ENCODE results near the gene XRN2. TPM values are rescaled to one million over a fixed set of nuclear protein-coding genes. Genes with fewer than 3 reads are reported as not detected.
"Not testable (repeated sequence)": the region's sequence is repeated elsewhere in the genome, so short reads cannot be mapped to it uniquely, and the experiment has no call there.

The XRN2 gene
- total RNA-seq, 1 experiment from 2014 or later = 97.8 TPM

DNA sequence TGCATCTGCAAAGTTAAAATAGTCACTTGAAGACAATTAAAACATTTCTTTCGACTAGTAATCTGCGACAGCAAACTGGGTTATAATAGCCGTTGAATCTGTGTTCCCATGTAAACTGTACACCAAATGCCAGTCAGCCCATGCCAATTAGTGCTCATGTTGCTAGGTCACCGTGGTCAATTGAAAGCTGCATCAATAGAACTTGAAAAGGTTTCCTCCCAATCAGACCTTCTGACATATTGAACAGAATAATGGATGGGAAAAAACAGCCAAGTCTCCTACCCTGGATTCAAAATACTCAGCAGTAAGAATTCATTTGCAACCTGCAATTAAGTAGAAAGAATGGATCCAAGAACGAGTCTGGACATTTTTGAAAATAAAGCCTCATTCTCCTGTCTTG lies 83.0 kb downstream of the XRN2 start:
- no peak for DNase-seq (ENCODE audit: extremely low read depth, low read depth)

DNA sequence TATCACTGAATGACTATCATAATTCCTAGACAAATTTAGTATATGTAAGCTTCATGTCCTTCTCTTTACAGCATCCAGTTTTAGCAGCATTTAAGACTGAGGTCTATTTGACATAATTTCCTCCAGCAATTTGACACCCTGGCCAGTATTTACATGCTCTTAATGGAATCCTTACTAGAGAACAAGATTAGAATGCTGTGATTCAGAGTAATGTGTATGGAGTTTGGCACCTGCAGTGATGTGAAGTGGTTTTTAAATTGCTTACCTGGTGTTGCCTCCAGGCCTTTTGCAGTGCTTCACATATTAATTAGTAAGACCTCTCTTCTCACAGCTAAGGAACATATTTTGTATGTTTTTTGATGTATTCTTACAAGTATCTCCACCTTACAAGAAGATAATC lies 84.4 kb downstream of the XRN2 start:
- DNase-seq (ENCODE audit: extremely low read depth, low read depth) = no peak

DNA sequence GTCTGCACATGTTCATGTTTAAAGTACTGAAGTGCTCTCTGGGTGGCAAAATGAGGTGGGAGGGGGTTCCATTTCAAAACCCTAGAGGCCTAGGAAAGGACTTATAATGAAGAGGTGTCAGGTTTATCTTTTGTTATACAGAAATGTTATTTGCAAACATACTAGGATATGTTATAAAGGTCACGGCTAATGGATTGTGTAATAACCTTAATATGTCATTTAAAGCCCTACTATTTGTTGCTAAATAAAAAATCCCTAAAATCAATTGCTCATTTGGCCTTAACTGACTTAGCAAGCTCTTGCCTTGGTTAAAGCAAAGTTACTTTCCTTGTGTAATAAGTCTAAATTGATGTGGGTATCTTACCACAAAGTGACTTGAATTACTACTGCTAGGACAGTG lies 85.4 kb downstream of the XRN2 start:
- DNase-seq (ENCODE audit: extremely low read depth, low read depth) = no peak

DNA sequence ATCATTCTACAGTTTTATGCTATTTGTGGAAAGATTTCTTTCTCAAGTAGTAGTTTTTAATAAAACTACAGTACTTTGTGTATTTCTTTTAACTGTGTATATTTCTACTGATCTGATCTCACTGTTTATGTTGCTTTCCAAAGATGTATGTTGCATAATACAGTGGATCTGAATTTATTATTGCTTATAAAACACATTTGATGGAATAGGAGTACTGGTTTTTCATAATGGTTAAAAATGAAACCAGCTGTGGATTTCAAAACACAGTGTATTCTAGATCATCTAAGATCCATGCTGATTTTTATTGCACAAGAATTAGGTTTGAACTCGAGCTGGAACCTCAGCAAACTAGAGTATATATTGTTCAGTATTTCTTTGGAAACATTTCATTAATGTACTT lies 86.2 kb downstream of the XRN2 start:
- DNase-seq (ENCODE audit: extremely low read depth, low read depth) = no peak

DNA sequence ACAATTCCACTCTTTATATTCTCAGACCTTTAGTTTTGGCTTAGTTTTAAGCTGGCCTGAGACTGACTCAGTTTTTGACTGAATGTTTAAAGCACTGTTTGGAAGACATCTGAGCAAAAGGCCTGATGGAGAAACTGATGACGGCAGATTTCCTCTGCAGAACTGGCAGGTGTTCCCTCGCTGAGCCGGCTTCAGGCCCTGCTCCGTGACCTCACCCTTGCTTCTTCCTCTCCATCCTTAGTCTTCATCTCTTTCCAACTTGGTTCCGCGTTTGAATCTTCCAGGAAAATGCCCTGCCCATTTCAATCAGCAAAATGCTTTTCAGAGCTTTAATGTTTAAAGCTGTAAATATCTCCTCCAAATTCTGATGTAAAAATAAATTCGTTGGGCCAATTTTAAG lies 87.6 kb downstream of the XRN2 start:
- no peak for DNase-seq (ENCODE audit: extremely low read depth, low read depth)

DNA sequence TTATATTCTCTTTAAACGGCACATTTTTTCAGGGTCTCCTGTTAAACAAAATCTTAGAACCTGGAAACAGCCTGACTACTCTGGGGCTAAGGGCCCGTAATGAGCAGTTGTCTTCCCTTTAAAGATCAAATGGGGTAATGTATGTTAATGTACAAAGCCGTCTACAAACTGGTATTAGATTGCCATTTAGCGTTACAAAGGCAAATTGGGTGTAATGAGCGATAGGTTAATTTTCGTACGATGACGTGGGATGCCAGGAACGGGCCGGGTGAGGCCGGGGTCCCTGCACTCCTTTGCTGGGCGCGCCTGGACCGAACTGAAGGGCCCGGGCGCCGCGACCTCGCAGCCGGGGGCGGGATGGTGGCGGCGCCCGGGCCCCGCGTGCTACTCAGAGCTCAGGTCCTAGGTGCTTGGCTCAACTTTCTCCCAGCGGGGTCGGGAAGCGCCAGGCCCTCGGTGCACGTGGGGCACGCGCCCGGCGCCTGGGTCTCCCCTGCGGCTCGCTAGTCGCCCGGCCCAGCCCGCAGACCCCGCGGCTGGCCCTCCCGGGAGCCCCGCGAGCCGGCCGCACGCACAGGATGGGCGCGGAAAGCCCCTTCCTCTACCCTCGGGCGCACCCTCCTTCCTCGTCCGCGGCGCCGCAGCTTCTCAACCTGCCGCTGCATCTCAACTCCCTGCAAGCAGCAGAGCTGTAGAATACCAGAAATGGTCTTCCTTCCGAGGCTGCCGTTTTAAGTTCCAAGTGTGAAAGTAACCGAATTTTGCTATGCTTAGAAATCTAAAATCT lies 88.2 kb downstream of the XRN2 start:
- DNase-seq (ENCODE audit: extremely low read depth, low read depth) = no peak

DNA sequence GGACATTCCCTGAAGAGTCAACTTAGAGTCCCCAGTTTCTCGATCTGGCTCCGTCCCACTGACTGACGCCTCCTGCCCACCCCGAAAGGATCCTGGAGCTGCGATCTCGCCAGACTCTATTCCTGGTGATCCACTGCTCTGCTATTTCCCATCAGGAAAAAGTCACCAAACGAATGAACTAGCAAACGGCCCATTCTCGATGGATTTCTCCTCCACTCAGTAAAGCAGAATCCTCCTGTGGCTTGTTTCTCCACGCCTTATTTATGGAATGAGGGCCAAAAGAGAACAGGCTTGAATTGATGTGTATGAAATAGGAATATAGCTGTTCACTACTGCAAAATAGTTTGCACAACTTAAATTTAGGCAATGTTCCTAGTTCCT lies 88.8 kb downstream of the XRN2 start:
- no peak for DNase-seq (ENCODE audit: extremely low read depth, low read depth)

DNA sequence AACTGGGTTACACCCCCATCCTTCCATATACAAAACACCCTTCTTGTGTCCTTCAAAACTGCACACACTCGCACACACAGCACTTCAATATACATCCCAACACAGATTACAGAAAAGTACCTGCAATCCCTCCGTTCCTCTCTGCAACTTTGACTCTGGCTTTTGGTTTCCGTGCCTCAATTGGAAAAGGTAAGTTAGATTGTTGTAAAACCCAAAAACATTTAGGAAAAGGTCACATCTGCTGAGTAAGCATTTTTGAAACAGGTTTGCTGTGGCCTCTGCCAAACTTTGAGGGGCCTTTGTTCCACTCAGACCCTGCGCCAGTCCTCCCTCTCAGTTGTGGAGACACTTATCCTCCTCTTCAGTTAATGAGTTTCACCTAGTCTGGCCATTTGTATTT lies 90.0 kb downstream of the XRN2 start:
- DNase-seq (ENCODE audit: extremely low read depth, low read depth) = no peak

DNA sequence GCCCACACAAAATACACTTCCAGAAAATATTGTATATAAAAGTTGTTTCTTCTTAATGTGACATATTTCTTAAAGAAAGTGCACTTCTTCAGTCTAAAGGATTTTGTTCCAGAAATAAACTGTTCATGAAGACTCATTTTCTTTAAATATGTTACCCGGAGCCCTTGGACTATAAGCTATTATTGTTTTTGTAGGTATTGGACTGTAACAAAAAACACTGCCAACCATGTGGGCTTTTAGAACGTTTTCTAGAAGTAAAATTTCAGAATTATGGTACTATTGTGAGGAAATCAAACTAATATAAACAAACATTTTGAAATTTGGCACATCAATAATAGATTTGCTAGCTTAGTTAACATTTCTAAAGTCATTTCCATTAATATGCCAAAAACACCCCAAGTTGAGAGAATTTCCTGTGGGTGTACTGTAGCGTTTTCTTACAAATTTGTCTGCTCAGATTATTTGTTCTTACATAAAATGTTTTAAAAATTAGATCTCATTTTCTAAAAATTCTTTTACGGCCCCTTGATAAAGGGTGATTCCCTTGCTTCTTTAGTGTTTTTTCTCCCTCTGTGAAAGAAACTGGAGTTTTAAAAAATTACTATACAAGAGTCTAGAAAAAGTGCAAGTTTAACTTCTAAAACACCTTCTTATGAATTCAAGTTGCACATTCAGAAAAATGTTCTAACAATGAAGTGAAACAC lies 90.8 kb downstream of the XRN2 start:
- DNase-seq (ENCODE audit: extremely low read depth, low read depth) = no peak

DNA sequence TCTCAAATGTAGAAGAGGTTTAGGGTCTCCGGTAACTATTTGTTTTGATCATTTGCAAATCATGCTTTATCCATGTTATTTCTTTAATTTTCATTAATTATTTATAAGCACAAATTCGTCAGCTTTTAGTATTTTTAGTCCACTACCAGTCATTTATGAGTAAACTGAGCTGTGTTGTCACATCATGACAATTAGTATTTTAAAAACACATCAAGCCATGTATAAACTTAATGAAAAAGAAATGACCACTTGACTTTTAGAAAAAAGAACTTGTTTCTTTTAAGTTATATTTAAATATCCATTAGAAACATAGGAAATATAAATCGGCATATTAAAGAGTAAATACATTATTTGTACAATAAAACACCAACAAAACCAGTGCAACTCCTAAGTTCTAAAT lies 91.4 kb downstream of the XRN2 start:
- DNase-seq (ENCODE audit: extremely low read depth, low read depth) = no peak

DNA sequence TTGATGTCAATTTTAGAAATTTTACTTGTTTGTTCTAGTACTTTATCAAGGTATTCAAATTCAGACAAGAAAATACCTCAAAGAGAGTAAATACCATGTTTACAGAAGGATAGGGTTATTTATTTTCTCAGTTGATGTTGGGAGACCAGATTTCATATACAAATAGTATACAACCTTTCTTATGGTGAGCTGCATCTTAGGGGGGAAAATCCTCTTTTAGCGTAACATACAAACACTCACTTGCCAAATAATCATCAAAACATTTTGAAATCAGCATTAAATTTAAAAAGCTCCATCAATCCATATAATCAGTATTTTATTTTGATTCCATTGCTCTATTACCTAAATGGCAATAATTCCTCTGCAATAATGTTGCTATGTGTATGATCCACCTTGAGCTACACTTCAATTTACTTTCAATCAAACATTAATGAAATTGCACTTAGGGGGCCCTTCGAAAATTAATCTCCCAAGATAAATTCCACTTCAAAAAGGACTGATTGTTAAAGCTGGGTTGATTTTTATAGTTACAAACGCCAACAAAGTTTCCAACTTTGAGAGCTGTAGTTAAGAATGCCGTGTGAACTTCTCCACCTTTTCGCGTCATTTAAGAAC lies 92.0 kb downstream of the XRN2 start:
- DNase-seq (ENCODE audit: extremely low read depth, low read depth) = no peak

DNA sequence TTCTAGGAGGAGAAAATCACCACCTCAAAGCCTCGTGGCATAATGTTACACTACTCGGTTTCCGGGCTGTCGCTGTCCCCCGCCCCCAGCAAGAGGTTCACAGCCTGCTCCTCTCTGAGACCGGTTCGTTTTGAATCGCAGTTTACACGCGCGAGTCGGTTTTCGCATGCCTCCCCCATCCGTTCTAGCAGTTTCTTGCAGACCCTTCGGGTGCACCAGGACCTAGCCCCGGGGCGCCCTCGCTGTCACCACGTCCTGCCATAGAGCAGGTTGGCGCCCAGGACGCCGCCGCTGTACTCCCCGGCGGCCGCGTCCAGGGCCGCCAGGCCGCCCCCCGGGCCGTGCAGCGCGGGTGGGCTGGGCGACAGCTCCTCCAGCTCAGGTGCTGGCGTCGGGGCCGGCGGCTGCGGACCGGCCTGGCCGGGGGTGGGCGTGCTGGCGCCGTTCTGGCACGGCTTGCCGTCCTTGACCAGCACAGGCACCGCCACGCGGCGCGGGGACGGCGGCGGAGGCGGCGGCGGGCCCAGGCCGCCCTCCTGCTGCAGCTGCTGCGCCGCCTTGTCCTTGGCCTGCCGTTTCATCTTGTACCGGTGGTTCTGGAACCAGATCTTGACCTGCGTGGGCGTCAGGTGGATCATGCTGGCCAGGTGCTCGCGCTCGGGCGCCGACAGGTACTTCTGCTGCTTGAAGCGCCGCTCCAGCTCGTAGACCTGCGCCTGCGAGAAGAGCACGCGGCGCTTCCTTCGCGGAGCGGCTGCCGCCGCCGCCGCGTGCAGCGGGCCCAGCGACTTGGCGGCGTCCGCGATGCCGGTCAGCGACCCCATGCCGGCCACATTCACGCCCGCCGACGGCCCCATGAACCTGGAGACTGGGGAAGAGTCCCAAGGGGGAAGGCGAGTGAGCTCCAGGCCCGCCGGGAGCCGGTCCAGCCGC lies 92.8 kb downstream of the XRN2 start:
- DNase-seq (ENCODE audit: extremely low read depth, low read depth) = no peak

DNA sequence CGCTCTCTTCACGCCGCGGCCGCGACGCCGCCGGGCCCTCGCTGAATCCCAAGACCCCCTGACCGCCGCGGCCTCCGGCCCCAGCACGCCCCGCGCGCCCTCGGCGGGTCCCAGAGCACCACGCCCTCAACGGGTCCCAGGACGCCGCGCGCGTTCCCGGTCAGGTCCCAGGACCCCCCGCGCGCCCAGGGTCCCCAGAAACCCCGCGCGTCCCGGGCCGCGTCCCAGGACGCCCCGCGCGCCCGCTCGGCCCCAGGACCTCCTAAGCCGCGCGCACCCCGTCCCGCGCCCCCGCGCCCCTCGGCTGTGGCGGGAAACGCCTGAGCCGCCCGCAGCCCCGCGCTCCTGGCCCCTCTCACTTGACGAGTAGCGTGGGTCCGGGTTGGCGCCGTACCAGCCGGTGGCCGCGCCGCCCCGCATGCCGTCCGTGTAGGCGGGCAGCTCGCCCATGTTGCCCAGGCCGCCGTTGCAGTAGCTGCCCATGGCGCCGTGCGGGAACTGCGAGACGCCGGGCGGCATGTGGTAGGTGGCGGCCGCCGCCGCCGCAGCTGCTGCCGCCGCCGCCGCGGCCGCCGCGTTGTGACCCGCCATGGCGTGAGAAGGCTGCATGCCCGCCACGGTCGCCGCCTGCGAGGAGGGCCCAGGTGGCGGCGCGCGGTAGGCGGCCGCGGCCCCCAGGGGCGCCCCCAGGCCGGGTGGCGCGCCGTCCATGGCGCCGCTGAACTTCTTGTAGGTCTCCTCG lies 93.6 kb downstream of the XRN2 start:
- DNase-seq (ENCODE audit: extremely low read depth, low read depth) = no peak

DNA sequence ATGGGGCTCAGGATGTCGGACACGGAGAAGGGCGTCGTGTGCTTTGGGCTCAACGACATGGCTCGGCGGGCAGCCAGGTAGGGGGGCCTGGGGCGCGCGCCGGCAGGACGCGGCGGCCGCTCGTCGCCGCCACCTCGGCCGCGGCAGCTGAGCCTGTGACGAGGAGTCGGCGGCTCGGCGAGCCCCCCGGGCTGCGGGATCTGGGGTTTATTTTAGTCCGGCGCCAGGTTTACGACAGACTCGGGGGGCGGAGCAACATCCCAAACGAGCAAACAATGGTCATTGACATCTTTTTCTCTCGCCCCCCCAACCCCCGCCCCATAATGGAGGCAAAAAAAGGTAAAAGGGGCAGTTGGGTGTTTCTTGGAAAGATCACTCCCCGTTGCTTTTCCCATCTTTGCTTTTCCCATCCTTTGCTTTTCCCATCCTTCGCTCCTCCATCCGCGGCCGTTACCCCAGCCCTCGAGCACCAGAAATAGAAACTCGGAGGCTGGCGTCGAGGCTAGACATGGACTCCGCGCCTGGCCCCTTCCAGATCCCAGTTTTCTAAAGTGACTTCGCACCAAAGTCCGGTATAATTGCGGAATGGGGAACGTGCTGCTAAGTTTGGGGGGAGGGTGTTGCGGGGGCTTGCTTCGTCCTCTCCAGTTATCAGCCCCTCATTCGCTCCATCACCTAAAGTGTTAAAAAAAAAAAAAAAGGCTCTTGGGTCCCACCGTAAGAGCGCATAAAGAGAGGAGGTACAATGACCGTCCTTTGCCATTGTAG lies 94.4 kb downstream of the XRN2 start, which contains the start of gene NKX2-4:
NKX2-4 (minus strand) TSS at position 186 of the 768 bp plus-strand sequence; CDS start at position 59, 127 bp downstream.
- DNase-seq (ENCODE audit: extremely low read depth, low read depth) = no peak

DNA sequence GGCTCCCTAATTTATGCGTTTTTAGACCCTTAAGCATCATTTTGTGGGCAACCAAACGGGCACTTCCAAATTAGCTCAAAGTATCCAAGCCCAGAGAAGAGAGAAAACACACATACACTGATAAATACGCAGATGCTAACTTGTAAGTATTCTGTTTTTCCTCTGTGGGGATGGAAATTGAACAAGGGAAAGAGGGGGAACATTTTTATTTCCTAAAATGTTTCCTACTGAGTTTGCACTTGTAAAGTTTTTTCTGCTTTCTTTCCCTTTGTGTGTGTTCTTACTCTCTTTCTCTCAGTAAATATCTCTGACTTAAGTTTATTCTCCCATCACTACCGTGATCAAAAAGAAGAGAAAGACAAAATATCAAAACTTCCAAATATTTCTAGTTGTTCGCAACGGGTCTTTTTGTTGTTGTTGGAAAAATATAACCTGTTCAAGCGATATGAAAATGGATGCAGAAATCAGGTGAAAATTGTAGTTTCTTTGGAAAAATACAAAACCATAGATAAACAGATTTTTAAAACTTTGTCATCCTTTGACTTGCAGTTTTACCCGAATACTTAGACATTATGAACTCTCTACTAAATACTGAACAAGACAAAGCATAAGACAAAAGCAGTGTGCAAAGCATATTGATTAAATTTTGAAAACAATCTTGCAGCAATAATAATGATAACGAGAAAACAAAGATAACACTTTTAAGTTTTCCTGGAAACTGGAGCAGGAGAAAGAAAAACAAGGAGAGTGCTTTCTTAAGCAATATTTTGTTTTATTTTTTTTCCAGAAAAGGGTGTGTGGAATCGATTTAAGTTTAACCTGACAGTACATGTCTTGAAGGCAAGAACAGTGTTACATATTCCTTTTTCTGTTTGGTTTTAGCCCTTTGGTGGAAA lies 95.2 kb downstream of the XRN2 start:
- no peak for DNase-seq (ENCODE audit: extremely low read depth, low read depth)

DNA sequence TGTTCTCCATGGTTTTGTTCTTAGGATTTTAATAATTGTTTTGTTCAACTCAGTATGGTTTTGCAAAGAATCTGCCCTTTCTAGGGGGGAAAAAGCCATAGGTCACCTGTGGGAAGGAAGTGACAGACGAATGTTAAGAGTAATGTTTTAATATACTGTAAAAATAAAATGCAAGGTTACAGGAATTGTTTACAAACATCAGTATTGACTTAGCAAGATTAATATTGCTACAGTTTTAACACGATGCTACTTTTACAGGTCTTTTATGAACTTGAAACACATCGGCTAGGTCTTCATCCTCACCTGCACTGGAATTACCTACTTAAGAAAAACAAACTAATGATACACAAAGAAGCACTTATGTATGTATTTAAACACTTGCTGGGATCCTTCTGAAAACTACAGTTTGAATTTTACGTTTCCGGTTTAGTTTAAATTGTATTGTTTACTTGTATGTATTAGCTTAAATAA lies 95.9 kb downstream of the XRN2 start:
- DNase-seq (ENCODE audit: extremely low read depth, low read depth) = no peak

DNA sequence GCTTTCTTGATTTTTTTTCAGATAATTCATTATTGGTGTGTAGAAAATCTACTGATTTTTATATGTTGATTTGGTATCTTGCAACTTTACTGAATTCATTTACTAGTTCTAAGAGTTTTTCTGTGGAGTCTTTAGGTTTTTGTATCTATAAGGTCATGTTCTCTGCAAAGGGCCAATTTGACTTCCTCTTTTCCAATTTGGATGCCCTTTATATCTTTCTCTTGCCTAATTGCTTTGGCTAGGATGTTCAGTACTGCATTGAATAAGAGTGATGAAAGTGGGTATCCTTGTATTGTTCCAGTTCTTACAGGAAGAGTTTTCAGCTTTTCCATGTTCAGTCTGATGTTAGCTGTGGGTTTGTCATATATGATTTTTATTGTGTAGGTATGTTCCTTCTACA lies 108.6 kb downstream of the XRN2 start:
- DNase-seq (ENCODE audit: extremely low read depth, low read depth) = no peak

DNA sequence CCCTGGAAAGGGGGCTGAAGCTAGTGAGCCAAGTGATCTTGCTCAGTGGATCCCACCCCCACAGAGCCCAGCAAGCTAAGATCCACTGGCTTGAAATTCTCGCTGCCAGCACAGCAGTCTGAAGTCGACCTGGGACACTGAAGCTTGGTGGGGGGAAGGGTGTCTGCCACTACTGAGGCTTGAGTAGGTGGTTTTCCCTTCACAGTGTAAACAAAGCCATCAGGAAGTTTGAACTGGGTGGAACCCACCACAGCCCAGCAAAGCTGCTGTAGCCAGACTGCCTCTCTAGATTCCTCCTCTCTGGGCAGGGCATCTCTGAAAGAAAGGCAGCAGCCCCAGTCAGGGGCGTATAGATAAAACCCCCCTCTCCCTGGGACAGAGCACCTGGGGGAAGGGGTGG lies 110.9 kb downstream of the XRN2 start:
- not testable (repeated sequence) for DNase-seq (ENCODE audit: extremely low read depth, low read depth)

All from NCI-H460 (cell line).